H9 (cell line): ENCODE measurements around the gene SCAMP5. TPM values are rescaled to one million over a fixed set of nuclear protein-coding genes. Genes with fewer than 3 reads are reported as not detected.

Experiments used
- DNase-seq: peaks from one replicate; pipeline ENCODE4 v3.0.0-alpha.2; 2017
- H2AFZ ChIP-seq: one replicate; pipeline ENCODE4 v1.6.1; 2013; ENCODE audit warnings: mild to moderate bottlenecking, low read length, control low read depth, moderate library complexity
- H2AK5ac ChIP-seq: 2 replicates; pipeline ENCODE4 v1.6.1; 2013; ENCODE audit warnings: low read length, control low read depth, mixed read lengths; ENCODE audit not compliant: insufficient read length
- H2BK120ac ChIP-seq: one replicate; pipeline ENCODE4 v1.6.1; 2013; ENCODE audit warnings: low read depth, mild to moderate bottlenecking, low read length, control low read depth, inconsistent platforms; ENCODE audit not compliant: poor library complexity, severe bottlenecking
- H2BK12ac ChIP-seq: 2 replicates; pipeline ENCODE4 v1.6.1; 2013; ENCODE audit warnings: low read length, control low read depth, mixed read lengths, low read depth; ENCODE audit not compliant: insufficient read length
- H2BK15ac ChIP-seq: 2 replicates; pipeline ENCODE4 v1.6.1; 2013; ENCODE audit warnings: low read depth, low read length, control low read depth
- H2BK20ac ChIP-seq: one replicate; pipeline ENCODE4 v1.6.1; 2013; ENCODE audit warnings: low read depth, mild to moderate bottlenecking, low read length, control low read depth, inconsistent platforms; ENCODE audit not compliant: poor library complexity, severe bottlenecking
- H2BK5ac ChIP-seq: 2 replicates; pipeline ENCODE4 v1.6.1; 2013; ENCODE audit warnings: low read length, control low read depth, mixed read lengths; ENCODE audit not compliant: insufficient read length
- H3K14ac ChIP-seq: 2 replicates; pipeline ENCODE4 v1.6.1; 2013; ENCODE audit warnings: low read length, control low read depth; ENCODE audit not compliant: insufficient read depth
- H3K18ac ChIP-seq: 2 replicates; pipeline ENCODE4 v1.6.1; 2013; ENCODE audit warnings: low read depth, mild to moderate bottlenecking, mixed read lengths, low read length, control low read depth; ENCODE audit not compliant: insufficient read length
- H3K23ac ChIP-seq: 2 replicates; pipeline ENCODE4 v1.6.1; 2013; ENCODE audit warnings: low read length, control low read depth, mixed read lengths, low read depth; ENCODE audit not compliant: insufficient read length
- H3K23me2 ChIP-seq: 2 replicates; pipeline ENCODE4 v1.6.1; 2013; ENCODE audit warnings: low read depth, mild to moderate bottlenecking, mixed read lengths, low read length, control low read depth; ENCODE audit not compliant: insufficient read length, poor library complexity, severe bottlenecking
- H3K27ac ChIP-seq: 2 replicates; pipeline ENCODE4 v1.5.1; 2013; ENCODE audit warnings: low read length, control low read depth, mixed read lengths, low read depth; ENCODE audit not compliant: insufficient read length
- H3K27me3 ChIP-seq: 2 replicates; pipeline ENCODE4 v1.6.1; 2013; ENCODE audit warnings: low read length, control low read depth, inconsistent platforms; ENCODE audit not compliant: insufficient read depth
- H3K4ac ChIP-seq: 2 replicates; pipeline ENCODE4 v1.6.1; 2013; ENCODE audit warnings: low read depth, mild to moderate bottlenecking, control low read depth, inconsistent platforms, low read length, moderate library complexity
- H3K4me1 ChIP-seq: 2 replicates; pipeline ENCODE4 v1.6.1; 2013; ENCODE audit warnings: low read length, control low read depth, inconsistent platforms; ENCODE audit not compliant: insufficient read depth
- H3K4me2 ChIP-seq: 2 replicates; pipeline ENCODE4 v1.6.1; 2013; ENCODE audit warnings: low read length, control low read depth, mixed read lengths; ENCODE audit not compliant: insufficient read length, insufficient read depth
- H3K56ac ChIP-seq: 2 replicates; pipeline ENCODE4 v1.6.1; 2013; ENCODE audit warnings: low read depth, mild to moderate bottlenecking, mixed read lengths, low read length, control low read depth; ENCODE audit not compliant: insufficient read length
- H3K79me1 ChIP-seq: 2 replicates; pipeline ENCODE4 v1.6.1; 2013; ENCODE audit warnings: low read depth, mild to moderate bottlenecking, moderate library complexity, low read length, control low read depth, inconsistent platforms; ENCODE audit not compliant: insufficient read depth, poor library complexity, severe bottlenecking
- H3K79me2 ChIP-seq: 2 replicates; pipeline ENCODE4 v1.6.1; 2013; ENCODE audit warnings: low read length, control low read depth, inconsistent platforms; ENCODE audit not compliant: insufficient read depth
- H3K9ac ChIP-seq: 2 replicates; pipeline ENCODE4 v1.6.1; 2013; ENCODE audit warnings: low read length, control low read depth, mixed read lengths; ENCODE audit not compliant: insufficient read length; ENCODE audit errors: extremely low read depth
- H3K9me3 ChIP-seq: one replicate; pipeline ENCODE4 v1.6.1; 2013; ENCODE audit warnings: low read depth, low read length, inconsistent platforms; ENCODE audit not compliant: control insufficient read depth
- H3T11ph ChIP-seq: one replicate; pipeline ENCODE4 v1.6.1; 2013; ENCODE audit warnings: mild to moderate bottlenecking, low read length, control low read depth, inconsistent platforms
- H4K20me1 ChIP-seq: one replicate; pipeline ENCODE4 v1.6.1; 2013; ENCODE audit not compliant: control insufficient read depth, insufficient read length, insufficient read depth
- H4K5ac ChIP-seq: 2 replicates; pipeline ENCODE4 v1.6.1; 2013; ENCODE audit warnings: low read depth, mild to moderate bottlenecking, mixed read lengths, low read length, control low read depth; ENCODE audit not compliant: insufficient read length
- H4K8ac ChIP-seq: replicated peaks from 2 replicates; pipeline ENCODE4 v1.6.1; 2013; ENCODE audit warnings: low read length, control low read depth, mixed read lengths, low read depth; ENCODE audit not compliant: insufficient read length
- H4K91ac ChIP-seq: 2 replicates; pipeline ENCODE4 v1.6.1; 2013; ENCODE audit warnings: low read depth, mild to moderate bottlenecking, moderate library complexity, mixed read lengths, low read length, control low read depth; ENCODE audit not compliant: insufficient read length
- H3K27ac Mint-ChIP-seq, 3 experiments: 2 replicates in 2 of 3; 3 replicates in 1 of 3; pipeline ENCODE4 v1.8.0; 2020 to 2021; ENCODE audit warnings: mixed read lengths in 3 of 3, mild to moderate bottlenecking in 1 of 3, moderate library complexity in 1 of 3
- H3K27me3 Mint-ChIP-seq: 2 replicates; pipeline ENCODE4 v1.8.0; 2021; ENCODE audit warnings: low read depth, mild to moderate bottlenecking, moderate library complexity, mixed read lengths
- H3K36me3 Mint-ChIP-seq, 3 experiments: 2 replicates in 2 of 3; 3 replicates in 1 of 3; pipeline ENCODE4 v1.8.0; 2020 to 2021; ENCODE audit warnings: low read depth in 3 of 3, mixed read lengths in 3 of 3; ENCODE audit not compliant: insufficient read depth in 1 of 3
- H3K4me1 Mint-ChIP-seq, 2 experiments: 2 replicates each; pipeline ENCODE4 v1.8.0; 2020; ENCODE audit warnings: mixed read lengths in 2 of 2
- H3K4me3 Mint-ChIP-seq, 2 experiments: 2 replicates in 1 of 2; 3 replicates in 1 of 2; pipeline ENCODE4 v1.8.0; 2020 to 2021; ENCODE audit warnings: mild to moderate bottlenecking in 2 of 2, mixed read lengths in 2 of 2, moderate library complexity in 1 of 2
- H3K9me3 Mint-ChIP-seq, 2 experiments: 2 replicates in 1 of 2; 3 replicates in 1 of 2; pipeline ENCODE4 v1.8.0; 2020; ENCODE audit warnings: mild to moderate bottlenecking in 2 of 2, mixed read lengths in 2 of 2, moderate library complexity in 1 of 2
- CTCF ChIP-seq: fragments of 200-600 bp; sonication (generic); conservative IDR thresholded peaks from 3 replicates; pipeline ENCODE4 v1.8.0; 2021; ENCODE audit warnings: antibody characterized with exemption, mild to moderate bottlenecking
- WGBS: extraction: QIAGEN DNeasy Blood & Tissue Kit; methylation state at CpG from one replicate; pipeline ENCODE4 v1.1.7; 2013; ENCODE audit warnings: missing lambda C conversion rate, low lambda C conversion rate, mixed read lengths; ENCODE audit not compliant: insufficient read length; ENCODE audit errors: extremely low coverage; 5-methylcytosine and 5-hydroxymethylcytosine counted together
- total RNA-seq: library from RNA; stranded (reverse); gene quantifications from 2 replicates; pipeline ENCODE4 v1.2.1, GENCODE V29; 2021

SCAMP5 gene
- total RNA-seq, 1 experiment from 2014 or later: 47.8 TPM

GRCh38 chr15:75036212-75036616 lies 40.9 kb downstream of the SCAMP5 start:
- no CpG with 5 or more reads among the region's 2 CpGs for WGBS
- H3K27ac Mint-ChIP-seq: peak overlapping the region in 2 of 3 experiments; percentile 32 to 42; a peak in 3 of 7 replicates
- H3K23ac ChIP-seq: no peak overlapping the region
- H3K27me3 Mint-ChIP-seq: no peaks in the 10 kb centered on the region; the same call in 1 of the 2 replicates
- H3K27me3 ChIP-seq: no peaks in the 10 kb centered on the region
- H3K4ac ChIP-seq: no peak overlapping the region
- TF ChIP-seq CTCF: no peak
- peaks cover 11 to 33% (median 21%) of the 10 kb centered on the region in 3 experiments; a peak in 6 of 7 replicates for H3K36me3 Mint-ChIP-seq
- no peaks in the 10 kb centered on the region for H3K9me3 ChIP-seq
- H2AK5ac ChIP-seq: no peak overlapping the region
- no peak overlapping the region for H3K4me2 ChIP-seq
- H2BK15ac ChIP-seq: no peak overlapping the region
- H2AFZ ChIP-seq: no peak overlapping the region
- H3K27ac ChIP-seq: no peak overlapping the region
- no peak overlapping the region for H3K9ac ChIP-seq
- H4K91ac ChIP-seq: no peak overlapping the region
- 0 out of 2 replicates have a peak, but pooled peaks cover 3% of the 10 kb centered on the region for H3K4me1 ChIP-seq
- no peaks in the 10 kb centered on the region for H4K20me1 ChIP-seq
- no peaks in the 10 kb centered on the region for H3K9me3 Mint-ChIP-seq
- H3K4me1 Mint-ChIP-seq: peaks cover 32 to 36% of the 10 kb centered on the region in 2 experiments
- H3K23me2 ChIP-seq: no peaks in the 10 kb centered on the region
- no peak overlapping the region for H4K5ac ChIP-seq
- H2BK120ac ChIP-seq: no peak overlapping the region
- H3K14ac ChIP-seq: no peak overlapping the region
- H3T11ph ChIP-seq: no peak overlapping the region
- peaks cover 3% of the 10 kb centered on the region for H3K79me1 ChIP-seq
- H3K56ac ChIP-seq: no peak overlapping the region
- no peak overlapping the region for H2BK5ac ChIP-seq
- H3K18ac ChIP-seq: no peak overlapping the region
- no peak overlapping the region for H4K8ac ChIP-seq
- peak; percentile 91 for DNase-seq
- no peak overlapping the region for H2BK12ac ChIP-seq
- H3K4me3 Mint-ChIP-seq: no peak overlapping the region
- H2BK20ac ChIP-seq: no peak overlapping the region
- no peaks in the 10 kb centered on the region for H3K79me2 ChIP-seq
